SK-N-SH treated with all-trans-retinoic acid at 6 μM for 48 hours (cell line): Measurements from ENCODE around the gene PPEF1.

ENCODE experiments used
- ATAC-seq: fragments of 200-7000 bp; cut with Tn5 transposase; 3 replicates; pipeline ENCODE4 v1.9.1; 2020; ENCODE audit warnings: mild to moderate bottlenecking, moderate library complexity
- ARNTL ChIP-seq: fragments of 450-650 bp; formaldehyde crosslinking; IDR thresholded peaks from 2 replicates; pipeline ENCODE4 v1.5.0; 2020; ENCODE audit warnings: low read depth, mild to moderate bottlenecking, moderate library complexity, borderline replicate concordance
- BACH2 ChIP-seq: fragments of 250-450 bp; sonication (Bioruptor Pico); IDR thresholded peaks from 2 replicates; pipeline ENCODE4 v1.9.0; 2021; ENCODE audit warnings: mild to moderate bottlenecking, borderline replicate concordance
- CSDC2 ChIP-seq: fragments of 250-450 bp; sonication (Bioruptor Pico); IDR thresholded peaks from 2 replicates; pipeline ENCODE4 v1.5.0; 2020; ENCODE audit warnings: mild to moderate bottlenecking, moderate library complexity
- ESRRG ChIP-seq: fragments of 250-450 bp; sonication (Bioruptor Pico); IDR thresholded peaks from 2 replicates; pipeline ENCODE4 v1.6.1; 2021; ENCODE audit warnings: mild to moderate bottlenecking
- GLIS3 ChIP-seq: fragments of 250-450 bp; sonication (Bioruptor Pico); IDR thresholded peaks from 2 replicates; pipeline ENCODE4 v1.5.0; 2020; ENCODE audit warnings: mild to moderate bottlenecking, moderate library complexity
- ISL1 ChIP-seq: fragments of 250-450 bp; sonication (Bioruptor Pico); IDR thresholded peaks from 2 replicates; pipeline ENCODE4 v2.1.2; 2022; ENCODE audit warnings: mild to moderate bottlenecking, moderate library complexity
- OSR1 ChIP-seq: fragments of 250-450 bp; sonication (Bioruptor Pico); IDR thresholded peaks from 2 replicates; pipeline ENCODE4 v1.8.0; 2022; ENCODE audit warnings: moderate library complexity, mild to moderate bottlenecking, inconsistent platforms
- PPARA ChIP-seq: fragments of 250-450 bp; sonication (Bioruptor Pico); IDR thresholded peaks from 2 replicates; pipeline ENCODE4 v1.5.0; 2020; ENCODE audit warnings: mild to moderate bottlenecking, borderline replicate concordance
- RARB ChIP-seq: fragments of 250-450 bp; sonication (Bioruptor Pico); IDR thresholded peaks from 2 replicates; pipeline ENCODE4 v1.8.0; 2021; ENCODE audit warnings: mild to moderate bottlenecking, moderate library complexity
- SNAI2 ChIP-seq: fragments of 250-450 bp; sonication (Bioruptor Pico); IDR thresholded peaks from 2 replicates; pipeline ENCODE4 v1.5.0; 2020; ENCODE audit warnings: mild to moderate bottlenecking, moderate library complexity
- TCF4 ChIP-seq: fragments of 250-450 bp; sonication (Bioruptor Pico); IDR thresholded peaks from 2 replicates; pipeline ENCODE4 v1.8.0; 2021; ENCODE audit warnings: mild to moderate bottlenecking, moderate library complexity, borderline replicate concordance
- TOX ChIP-seq: fragments of 250-450 bp; sonication (Bioruptor Pico); IDR thresholded peaks from 2 replicates; pipeline ENCODE4 v1.8.0; 2021; ENCODE audit warnings: mild to moderate bottlenecking, moderate library complexity, borderline replicate concordance
- ZC3H10 ChIP-seq: fragments of 250-450 bp; sonication (Bioruptor Pico); IDR thresholded peaks from 2 replicates; pipeline ENCODE4 v1.5.1; 2021; ENCODE audit warnings: mild to moderate bottlenecking, moderate library complexity
- ZFP3 ChIP-seq: fragments of 250-450 bp; sonication (Bioruptor Pico); IDR thresholded peaks from 2 replicates; pipeline ENCODE4 v1.5.0; 2020; ENCODE audit warnings: mild to moderate bottlenecking, moderate library complexity
- ZFP30 ChIP-seq: fragments of 450-650 bp; formaldehyde crosslinking; IDR thresholded peaks from 2 replicates; pipeline ENCODE4 v1.5.0; 2022; ENCODE audit warnings: mild to moderate bottlenecking, moderate library complexity
- ZNF565 ChIP-seq: fragments of 450-650 bp; formaldehyde crosslinking; conservative IDR thresholded peaks from 2 replicates; pipeline ENCODE4 v1.5.0; 2020; ENCODE audit warnings: low read depth, mild to moderate bottlenecking, moderate library complexity
- ZNF70 ChIP-seq: fragments of 450-650 bp; formaldehyde crosslinking; IDR thresholded peaks from 2 replicates; pipeline ENCODE4 v1.5.0; 2020; ENCODE audit warnings: mild to moderate bottlenecking, moderate library complexity
- ZNF8 ChIP-seq: fragments of 450-650 bp; formaldehyde crosslinking; IDR thresholded peaks from 2 replicates; pipeline ENCODE4 v1.5.0; 2020; ENCODE audit warnings: mild to moderate bottlenecking, moderate library complexity
- TF ChIP-seq, protein P1 (sequence below): fragments of 250-450 bp; sonication (Bioruptor Pico); IDR thresholded peaks from 2 replicates; pipeline ENCODE4 v1.5.0; 2020; ENCODE audit warnings: mild to moderate bottlenecking, moderate library complexity
- TF ChIP-seq, protein P2 (sequence below): fragments of 250-450 bp; sonication (Bioruptor Pico); IDR thresholded peaks from 2 replicates; pipeline ENCODE4 v1.8.0; 2021; ENCODE audit warnings: low read depth, mild to moderate bottlenecking, moderate library complexity, borderline replicate concordance
- TF ChIP-seq, protein P3 (sequence below): fragments of 250-450 bp; sonication (Bioruptor Pico); IDR thresholded peaks from 2 replicates; pipeline ENCODE4 v1.8.0; 2020; ENCODE audit warnings: mild to moderate bottlenecking, moderate library complexity, borderline replicate concordance
- TF ChIP-seq, protein P4 (sequence below): fragments of 250-450 bp; sonication (Bioruptor Pico); IDR thresholded peaks from 2 replicates; pipeline ENCODE4 v1.5.1; 2021; ENCODE audit warnings: mild to moderate bottlenecking, moderate library complexity

PPEF1 gene

DNA sequence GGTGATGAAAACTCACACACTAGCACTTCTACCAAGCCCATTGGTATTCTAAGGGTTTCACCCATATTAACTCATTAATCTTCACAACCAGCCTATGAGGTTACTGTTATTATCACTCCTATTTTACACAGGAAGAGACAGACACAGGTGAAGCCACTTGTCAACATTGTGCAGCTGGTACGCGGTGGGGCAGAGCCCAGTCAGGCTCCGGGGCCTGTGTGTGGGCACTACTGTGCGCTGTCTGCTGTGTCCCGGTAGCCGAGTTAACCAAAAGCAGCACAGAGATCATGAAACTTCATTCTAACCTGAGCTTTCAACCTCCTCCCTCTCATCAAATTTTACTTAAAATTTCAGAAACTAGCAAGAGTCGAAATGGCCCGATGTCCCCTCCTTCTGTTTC is 165.2 kb downstream of the PPEF1 start:
- no peak; the same call in 2 of the 3 replicates for ATAC-seq
- no peak for TF ChIP-seq ZC3H10 (CRISPR knock-in tag)
- TF ChIP-seq TCF4 (CRISPR knock-in tag) = no peak
- TF ChIP-seq SNAI2 (CRISPR knock-in tag) = no peak
- TF ChIP-seq, protein P1, sequence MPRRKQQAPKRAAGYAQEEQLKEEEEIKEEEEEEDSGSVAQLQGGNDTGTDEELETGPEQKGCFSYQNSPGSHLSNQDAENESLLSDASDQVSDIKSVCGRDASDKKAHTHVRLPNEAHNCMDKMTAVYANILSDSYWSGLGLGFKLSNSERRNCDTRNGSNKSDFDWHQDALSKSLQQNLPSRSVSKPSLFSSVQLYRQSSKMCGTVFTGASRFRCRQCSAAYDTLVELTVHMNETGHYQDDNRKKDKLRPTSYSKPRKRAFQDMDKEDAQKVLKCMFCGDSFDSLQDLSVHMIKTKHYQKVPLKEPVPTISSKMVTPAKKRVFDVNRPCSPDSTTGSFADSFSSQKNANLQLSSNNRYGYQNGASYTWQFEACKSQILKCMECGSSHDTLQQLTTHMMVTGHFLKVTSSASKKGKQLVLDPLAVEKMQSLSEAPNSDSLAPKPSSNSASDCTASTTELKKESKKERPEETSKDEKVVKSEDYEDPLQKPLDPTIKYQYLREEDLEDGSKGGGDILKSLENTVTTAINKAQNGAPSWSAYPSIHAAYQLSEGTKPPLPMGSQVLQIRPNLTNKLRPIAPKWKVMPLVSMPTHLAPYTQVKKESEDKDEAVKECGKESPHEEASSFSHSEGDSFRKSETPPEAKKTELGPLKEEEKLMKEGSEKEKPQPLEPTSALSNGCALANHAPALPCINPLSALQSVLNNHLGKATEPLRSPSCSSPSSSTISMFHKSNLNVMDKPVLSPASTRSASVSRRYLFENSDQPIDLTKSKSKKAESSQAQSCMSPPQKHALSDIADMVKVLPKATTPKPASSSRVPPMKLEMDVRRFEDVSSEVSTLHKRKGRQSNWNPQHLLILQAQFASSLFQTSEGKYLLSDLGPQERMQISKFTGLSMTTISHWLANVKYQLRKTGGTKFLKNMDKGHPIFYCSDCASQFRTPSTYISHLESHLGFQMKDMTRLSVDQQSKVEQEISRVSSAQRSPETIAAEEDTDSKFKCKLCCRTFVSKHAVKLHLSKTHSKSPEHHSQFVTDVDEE (CRISPR knock-in tag) = no peak
- no peak for TF ChIP-seq ZFP30 (CRISPR knock-in tag)
- TF ChIP-seq ZNF565 (CRISPR knock-in tag) = no peak
- TF ChIP-seq RARB (CRISPR knock-in tag) = no peak
- TF ChIP-seq ESRRG = no peak
- TF ChIP-seq BACH2 (CRISPR knock-in tag) = no peak
- TF ChIP-seq PPARA (CRISPR knock-in tag) = no peak
- no peak for TF ChIP-seq CSDC2 (CRISPR knock-in tag)
- no peak for TF ChIP-seq ZNF8 (CRISPR knock-in tag)
- no peak for TF ChIP-seq OSR1 (CRISPR knock-in tag)
- TF ChIP-seq, protein P2, sequence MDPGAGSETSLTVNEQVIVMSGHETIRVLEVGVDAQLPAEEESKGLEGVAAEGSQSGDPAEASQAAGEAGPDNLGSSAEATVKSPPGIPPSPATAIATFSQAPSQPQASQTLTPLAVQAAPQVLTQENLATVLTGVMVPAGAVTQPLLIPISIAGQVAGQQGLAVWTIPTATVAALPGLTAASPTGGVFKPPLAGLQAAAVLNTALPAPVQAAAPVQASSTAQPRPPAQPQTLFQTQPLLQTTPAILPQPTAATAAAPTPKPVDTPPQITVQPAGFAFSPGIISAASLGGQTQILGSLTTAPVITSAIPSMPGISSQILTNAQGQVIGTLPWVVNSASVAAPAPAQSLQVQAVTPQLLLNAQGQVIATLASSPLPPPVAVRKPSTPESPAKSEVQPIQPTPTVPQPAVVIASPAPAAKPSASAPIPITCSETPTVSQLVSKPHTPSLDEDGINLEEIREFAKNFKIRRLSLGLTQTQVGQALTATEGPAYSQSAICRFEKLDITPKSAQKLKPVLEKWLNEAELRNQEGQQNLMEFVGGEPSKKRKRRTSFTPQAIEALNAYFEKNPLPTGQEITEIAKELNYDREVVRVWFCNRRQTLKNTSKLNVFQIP (CRISPR knock-in tag) = no peak
- TF ChIP-seq, protein P3, sequence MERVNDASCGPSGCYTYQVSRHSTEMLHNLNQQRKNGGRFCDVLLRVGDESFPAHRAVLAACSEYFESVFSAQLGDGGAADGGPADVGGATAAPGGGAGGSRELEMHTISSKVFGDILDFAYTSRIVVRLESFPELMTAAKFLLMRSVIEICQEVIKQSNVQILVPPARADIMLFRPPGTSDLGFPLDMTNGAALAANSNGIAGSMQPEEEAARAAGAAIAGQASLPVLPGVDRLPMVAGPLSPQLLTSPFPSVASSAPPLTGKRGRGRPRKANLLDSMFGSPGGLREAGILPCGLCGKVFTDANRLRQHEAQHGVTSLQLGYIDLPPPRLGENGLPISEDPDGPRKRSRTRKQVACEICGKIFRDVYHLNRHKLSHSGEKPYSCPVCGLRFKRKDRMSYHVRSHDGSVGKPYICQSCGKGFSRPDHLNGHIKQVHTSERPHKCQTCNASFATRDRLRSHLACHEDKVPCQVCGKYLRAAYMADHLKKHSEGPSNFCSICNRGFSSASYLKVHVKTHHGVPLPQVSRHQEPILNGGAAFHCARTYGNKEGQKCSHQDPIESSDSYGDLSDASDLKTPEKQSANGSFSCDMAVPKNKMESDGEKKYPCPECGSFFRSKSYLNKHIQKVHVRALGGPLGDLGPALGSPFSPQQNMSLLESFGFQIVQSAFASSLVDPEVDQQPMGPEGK (CRISPR knock-in tag) = no peak
- no peak for TF ChIP-seq TOX (CRISPR knock-in tag)
- no peak for TF ChIP-seq ISL1 (CRISPR knock-in tag)
- TF ChIP-seq, all 23 proteins: peak for 0

DNA sequence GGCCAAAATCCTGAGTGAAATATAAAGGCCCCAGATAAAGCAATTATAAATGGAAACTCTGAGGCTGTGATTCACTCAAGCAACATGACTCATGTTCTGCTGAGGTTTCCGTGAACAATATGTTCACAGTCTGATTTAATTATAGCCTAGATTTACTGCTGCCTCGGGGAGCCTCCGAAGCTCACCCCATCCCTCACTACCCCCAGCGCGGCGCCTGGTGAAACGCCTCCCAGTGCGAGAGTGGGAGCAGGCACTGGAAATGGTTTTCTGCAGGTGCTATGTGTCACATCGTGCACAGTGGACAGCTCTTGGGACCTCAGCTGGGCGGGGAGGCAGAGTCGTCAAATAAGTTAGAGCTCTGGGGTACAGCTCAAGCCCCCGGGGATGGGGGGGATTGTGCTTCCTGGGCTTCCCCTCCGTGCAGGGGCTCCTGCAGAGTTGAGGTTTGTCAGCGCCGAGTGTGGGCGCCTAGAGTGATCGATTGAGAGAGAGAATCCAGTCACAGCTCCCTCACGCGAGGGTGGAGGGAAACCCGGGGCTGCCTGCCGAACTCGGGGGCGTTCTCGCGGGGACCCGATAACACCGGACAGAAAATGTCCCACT is 165.8 kb downstream of the PPEF1 start:
- peak; percentile 90 for ATAC-seq
- TF ChIP-seq, protein P1 (CRISPR knock-in tag) = no peak
- TF ChIP-seq, protein P4, sequence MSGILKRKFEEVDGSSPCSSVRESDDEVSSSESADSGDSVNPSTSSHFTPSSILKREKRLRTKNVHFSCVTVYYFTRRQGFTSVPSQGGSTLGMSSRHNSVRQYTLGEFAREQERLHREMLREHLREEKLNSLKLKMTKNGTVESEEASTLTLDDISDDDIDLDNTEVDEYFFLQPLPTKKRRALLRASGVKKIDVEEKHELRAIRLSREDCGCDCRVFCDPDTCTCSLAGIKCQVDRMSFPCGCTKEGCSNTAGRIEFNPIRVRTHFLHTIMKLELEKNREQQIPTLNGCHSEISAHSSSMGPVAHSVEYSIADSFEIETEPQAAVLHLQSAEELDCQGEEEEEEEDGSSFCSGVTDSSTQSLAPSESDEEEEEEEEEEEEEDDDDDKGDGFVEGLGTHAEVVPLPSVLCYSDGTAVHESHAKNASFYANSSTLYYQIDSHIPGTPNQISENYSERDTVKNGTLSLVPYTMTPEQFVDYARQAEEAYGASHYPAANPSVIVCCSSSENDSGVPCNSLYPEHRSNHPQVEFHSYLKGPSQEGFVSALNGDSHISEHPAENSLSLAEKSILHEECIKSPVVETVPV (CRISPR knock-in tag) = no peak
- peak; percentile 83 for TF ChIP-seq ISL1 (CRISPR knock-in tag)
- TF ChIP-seq ZC3H10 (CRISPR knock-in tag) = peak; percentile 66
- TF ChIP-seq ARNTL (CRISPR knock-in tag) = no peak
- TF ChIP-seq ZFP3 (CRISPR knock-in tag) = no peak
- TF ChIP-seq, protein P2 (CRISPR knock-in tag) = no peak
- no peak for TF ChIP-seq PPARA (CRISPR knock-in tag)
- TF ChIP-seq ESRRG = 0 out of 2 replicates have a peak, but pooled peaks have one; percentile 17
- TF ChIP-seq, protein P3 (CRISPR knock-in tag) = peak; percentile 92
- TF ChIP-seq ZNF8 (CRISPR knock-in tag) = no peak
- no peak for TF ChIP-seq CSDC2 (CRISPR knock-in tag)
- no peak for TF ChIP-seq OSR1 (CRISPR knock-in tag)
- TF ChIP-seq TCF4 (CRISPR knock-in tag) = peak; percentile 66; the same call in 1 of the 2 replicates
- TF ChIP-seq ZFP30 (CRISPR knock-in tag) = no peak
- no peak for TF ChIP-seq GLIS3 (CRISPR knock-in tag)
- TF ChIP-seq TOX (CRISPR knock-in tag) = no peak
- no peak for TF ChIP-seq ZNF70
- TF ChIP-seq ZNF565 (CRISPR knock-in tag) = no peak
